Endodermal cell (in vitro differentiated cells): ENCODE results near the gene CAMK2A. TPM values are rescaled to one million over a fixed set of nuclear protein-coding genes. Genes with fewer than 3 reads are reported as not detected.

Experiments used
- DNase-seq: peaks from one replicate; pipeline ENCODE4 v3.0.0-alpha.2; 2017
- H3K27ac ChIP-seq: 2 replicates; pipeline ENCODE4 v1.5.1; 2013; ENCODE audit warnings: mild to moderate bottlenecking, low read depth, low read length, moderate library complexity
- H3K27me3 ChIP-seq: 2 replicates; pipeline ENCODE4 v1.6.1; 2013; ENCODE audit warnings: mild to moderate bottlenecking, low read length, moderate library complexity; ENCODE audit not compliant: insufficient read depth, control insufficient read depth, poor library complexity, severe bottlenecking
- H3K36me3 ChIP-seq: 2 replicates; pipeline ENCODE4 v1.7.0; 2013; ENCODE audit warnings: mild to moderate bottlenecking, low read length, moderate library complexity; ENCODE audit not compliant: control insufficient read depth, insufficient read depth
- H3K4me1 ChIP-seq: one replicate; pipeline ENCODE4 v1.7.0; 2013; ENCODE audit warnings: low read length; ENCODE audit not compliant: control insufficient read depth, insufficient read depth
- H3K4me3 ChIP-seq: 2 replicates; pipeline ENCODE4 v1.5.1; 2013; ENCODE audit warnings: mild to moderate bottlenecking, low read length, moderate library complexity
- H3K9ac ChIP-seq: 2 replicates; pipeline ENCODE4 v1.6.1; 2013; ENCODE audit warnings: mild to moderate bottlenecking, low read length, moderate library complexity; ENCODE audit not compliant: poor library complexity, severe bottlenecking; ENCODE audit errors: extremely low read depth
- H3K9me3 ChIP-seq: 2 replicates; pipeline ENCODE4 v1.6.1; 2013; ENCODE audit warnings: mild to moderate bottlenecking, low read length, moderate library complexity; ENCODE audit not compliant: control insufficient read depth
- H3K27ac Mint-ChIP-seq: 2 replicates; pipeline ENCODE4 v1.8.0; 2020; ENCODE audit warnings: mixed read lengths
- H3K27me3 Mint-ChIP-seq: 2 replicates; pipeline ENCODE4 v1.8.0; 2021; ENCODE audit warnings: mild to moderate bottlenecking, mixed read lengths; ENCODE audit not compliant: insufficient read depth
- H3K36me3 Mint-ChIP-seq: 2 replicates; pipeline ENCODE4 v1.8.0; 2020; ENCODE audit warnings: low read depth, mixed read lengths
- H3K4me1 Mint-ChIP-seq: 2 replicates; pipeline ENCODE4 v1.8.0; 2020; ENCODE audit warnings: mixed read lengths
- H3K4me3 Mint-ChIP-seq: 2 replicates; pipeline ENCODE4 v1.8.0; 2020; ENCODE audit warnings: mild to moderate bottlenecking, moderate library complexity, mixed read lengths
- H3K9me3 Mint-ChIP-seq: 2 replicates; pipeline ENCODE4 v1.8.0; 2020; ENCODE audit warnings: mild to moderate bottlenecking, mixed read lengths
- WGBS, 2 experiments: methylation state at CpG; one replicate each; pipeline versions ENCODE4 v1.1.5 to v1.1.7; 2013; ENCODE audit warnings: missing lambda C conversion rate in 2 of 2, mixed read lengths in 1 of 2; ENCODE audit not compliant: insufficient coverage in 1 of 2, insufficient read length in 1 of 2; 5-methylcytosine and 5-hydroxymethylcytosine counted together
- total RNA-seq, 2 donors: library from RNA; stranded (reverse); fragmentation: NEBNext Ultra II Directional in 1 of 2; extraction: Animal tissue kit (Norgen Biotek cat#: 25700) in 1 of 2; gene quantifications; 2 replicates in 1 of 2; 3 replicates in 1 of 2; pipeline ENCODE4 v1.2.1, GENCODE V29; 2021
- TF ChIP-seq, protein P1 (sequence below): fragments of 200-600 bp; sonication (generic); conservative IDR thresholded peaks from 2 replicates; pipeline ENCODE4 v1.5.0; 2021; ENCODE audit warnings: antibody characterized with exemption, mild to moderate bottlenecking

CAMK2A gene
- total RNA-seq, 2 donors from 2014 or later = 0.31 to 0.49 TPM

DNA sequence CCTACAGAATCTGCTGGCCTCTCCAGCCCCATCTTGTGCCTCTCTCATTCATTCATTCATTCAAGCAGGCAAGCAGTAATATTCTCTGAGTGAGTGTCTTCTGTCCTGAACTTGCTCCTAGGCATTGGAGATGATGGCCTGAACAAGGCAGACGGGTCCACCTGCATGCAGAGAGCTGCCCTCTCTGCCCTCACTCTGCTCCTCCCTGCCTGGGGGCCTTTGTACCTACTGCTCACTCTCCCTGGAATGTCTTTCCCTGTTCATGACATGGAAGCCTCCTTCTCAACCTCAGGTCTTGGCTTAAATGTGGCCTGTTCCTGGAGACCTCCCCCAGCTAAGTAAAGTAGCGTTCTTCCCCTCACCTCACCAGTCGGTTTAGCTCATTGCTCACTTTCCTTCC lies 116.4 kb downstream of the CAMK2A start:
- no peaks in the 10 kb centered on the region for H3K36me3 Mint-ChIP-seq
- H3K4me3 ChIP-seq = no peak overlapping the region
- H3K9me3 ChIP-seq = no peaks in the 10 kb centered on the region
- TF ChIP-seq, protein P1, sequence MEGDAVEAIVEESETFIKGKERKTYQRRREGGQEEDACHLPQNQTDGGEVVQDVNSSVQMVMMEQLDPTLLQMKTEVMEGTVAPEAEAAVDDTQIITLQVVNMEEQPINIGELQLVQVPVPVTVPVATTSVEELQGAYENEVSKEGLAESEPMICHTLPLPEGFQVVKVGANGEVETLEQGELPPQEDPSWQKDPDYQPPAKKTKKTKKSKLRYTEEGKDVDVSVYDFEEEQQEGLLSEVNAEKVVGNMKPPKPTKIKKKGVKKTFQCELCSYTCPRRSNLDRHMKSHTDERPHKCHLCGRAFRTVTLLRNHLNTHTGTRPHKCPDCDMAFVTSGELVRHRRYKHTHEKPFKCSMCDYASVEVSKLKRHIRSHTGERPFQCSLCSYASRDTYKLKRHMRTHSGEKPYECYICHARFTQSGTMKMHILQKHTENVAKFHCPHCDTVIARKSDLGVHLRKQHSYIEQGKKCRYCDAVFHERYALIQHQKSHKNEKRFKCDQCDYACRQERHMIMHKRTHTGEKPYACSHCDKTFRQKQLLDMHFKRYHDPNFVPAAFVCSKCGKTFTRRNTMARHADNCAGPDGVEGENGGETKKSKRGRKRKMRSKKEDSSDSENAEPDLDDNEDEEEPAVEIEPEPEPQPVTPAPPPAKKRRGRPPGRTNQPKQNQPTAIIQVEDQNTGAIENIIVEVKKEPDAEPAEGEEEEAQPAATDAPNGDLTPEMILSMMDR = no peak
- H3K27ac Mint-ChIP-seq = no peak overlapping the region
- H3K4me3 Mint-ChIP-seq = no peak overlapping the region
- no peaks in the 10 kb centered on the region for H3K36me3 ChIP-seq
- WGBS, 2 experiments = 65 to 66% methylated on average over 3 of the region's 3 CpGs
- peaks cover 19% of the 10 kb centered on the region for H3K4me1 Mint-ChIP-seq
- peaks cover 78% of the 10 kb centered on the region for H3K27me3 Mint-ChIP-seq
- peaks cover 38% of the 10 kb centered on the region for H3K27me3 ChIP-seq
- no peak overlapping the region for H3K27ac ChIP-seq
- peaks cover 3% of the 10 kb centered on the region for H3K4me1 ChIP-seq
- DNase-seq = no peak
- no peaks in the 10 kb centered on the region for H3K9me3 Mint-ChIP-seq
- H3K9ac ChIP-seq = no peak overlapping the region

DNA sequence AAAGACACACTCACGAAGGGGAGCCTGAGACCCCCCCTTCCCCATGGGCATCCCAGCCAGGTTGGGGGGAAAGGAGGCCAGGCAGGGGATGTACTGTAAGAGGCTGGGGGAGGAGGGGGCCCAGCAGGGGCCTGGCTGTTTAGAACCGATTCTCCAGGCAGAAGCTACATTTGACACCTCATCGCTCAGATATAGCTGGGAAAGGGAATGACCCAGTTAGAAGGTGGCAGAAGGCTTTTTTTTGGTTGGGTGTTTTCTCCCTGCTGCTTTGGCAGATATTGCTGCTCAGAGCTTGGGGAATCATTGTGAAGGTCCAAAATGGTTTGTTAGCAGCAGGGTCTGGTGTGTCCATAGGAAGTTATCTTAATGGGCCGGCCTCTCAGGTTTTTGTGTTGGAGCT lies 117.0 kb downstream of the CAMK2A start:
- H3K36me3 ChIP-seq = no peaks in the 10 kb centered on the region
- Mint-ChIP-seq H3K27ac (no peak overlapping the region), H3K4me3 (no peak overlapping the region), H3K9me3 (no peaks in the 10 kb centered on the region), H3K4me1 (peaks cover 20% of the 10 kb centered on the region), H3K27me3 (peaks cover 84% of the 10 kb centered on the region), H3K36me3 (no peaks in the 10 kb centered on the region)
- H3K4me3 ChIP-seq = no peak overlapping the region
- peaks cover 3% of the 10 kb centered on the region for H3K4me1 ChIP-seq
- H3K27me3 ChIP-seq = peaks cover 44% of the 10 kb centered on the region
- 83 to 84% methylated on average over 2 to 4 of the region's 4 CpGs for WGBS, 2 experiments
- no peak overlapping the region for H3K9ac ChIP-seq
- TF ChIP-seq, protein P1 = no peak
- no peak overlapping the region for H3K27ac ChIP-seq
- DNase-seq = no peak
- no peaks in the 10 kb centered on the region for H3K9me3 ChIP-seq

DNA sequence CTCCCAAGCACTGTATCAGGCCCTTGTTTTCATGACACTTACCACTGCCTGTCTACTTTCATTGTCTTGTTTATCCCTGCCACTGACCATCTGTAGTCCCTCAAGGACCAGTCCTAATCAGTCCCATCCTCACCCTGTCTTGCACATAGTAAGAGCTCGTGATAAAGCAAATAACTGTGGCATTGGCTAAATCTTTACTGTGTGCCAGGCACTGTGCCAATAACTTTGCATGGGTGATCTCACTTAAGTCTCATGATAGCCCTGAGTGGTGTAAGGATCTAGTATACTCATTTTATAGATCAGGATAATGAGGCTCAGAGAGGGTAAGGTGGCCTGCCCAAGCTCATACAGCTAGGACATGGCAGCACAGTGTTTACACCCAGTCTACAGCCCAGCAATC lies 117.4 kb downstream of the CAMK2A start:
- H3K36me3 Mint-ChIP-seq = no peaks in the 10 kb centered on the region

More for the DNA sequence above, 117.4 kb downstream of the CAMK2A start:
- H3K4me3 ChIP-seq = no peak overlapping the region
- Mint-ChIP-seq H3K27me3 (peaks cover 85% of the 10 kb centered on the region), H3K4me3 (no peak overlapping the region), H3K4me1 (peaks cover 24% of the 10 kb centered on the region), H3K27ac (no peak overlapping the region), H3K9me3 (no peaks in the 10 kb centered on the region)
- no peaks in the 10 kb centered on the region for H3K9me3 ChIP-seq
- H3K9ac ChIP-seq = no peak overlapping the region
- no peak overlapping the region for H3K27ac ChIP-seq
- no peak for DNase-seq
- no peaks in the 10 kb centered on the region for H3K36me3 ChIP-seq
- H3K4me1 ChIP-seq = peaks cover 3% of the 10 kb centered on the region
- 93 to 100% methylated on average over 1 of the region's 1 CpG for WGBS, 2 experiments
- TF ChIP-seq, protein P1 = no peak
- peaks cover 48% of the 10 kb centered on the region for H3K27me3 ChIP-seq

Other genes starting within 250 kb of the CAMK2A start
- not detected for gene CSF1R, start 203.2 kb downstream of the CAMK2A start, total RNA-seq
- gene PDGFRB, start 133.9 kb downstream of the CAMK2A start, total RNA-seq = 1 to 10 TPM; 4.1 to 6.5 TPM
- gene CDX1, start 123.0 kb downstream of the CAMK2A start, total RNA-seq = not detected
- gene SLC6A7, start 99.7 kb downstream of the CAMK2A start, total RNA-seq = not detected
- 1 to 10 TPM; 2.4 to 2.7 TPM for gene ARSI, start 13.1 kb upstream of the CAMK2A start, total RNA-seq
- 100 to 1,000 TPM in 1 of 2 donors, 10 to 100 TPM in 1; 88.8 to 107 TPM for gene TCOF1, start 67.9 kb upstream of the CAMK2A start, total RNA-seq
- gene CD74, start 123.1 kb upstream of the CAMK2A start, total RNA-seq = 10 to 100 TPM; 12.4 to 20.0 TPM
- 1,000 to 10,000 TPM; 2,313 to 2,316 TPM for gene RPS14, start 160.0 kb upstream of the CAMK2A start, total RNA-seq
- 10 to 100 TPM; 53.3 to 71.7 TPM for gene NDST1, start 218.4 kb upstream of the CAMK2A start, total RNA-seq